ENCODE results near the gene SP100. TPM values are rescaled to one million over a fixed set of nuclear protein-coding genes. Genes with fewer than 3 reads are reported as not detected.

The SP100 gene
- 71.1 TPM for polyA plus RNA-seq (2013, experiment 1 of 2)
- 72.9 TPM for polyA plus RNA-seq (2013, experiment 2 of 2)

GRCh38 chr2:230416061-230416721 lies at the start of gene SP100:
TSS of gene SP100 (plus strand) at chr2:230416201. CDS start at chr2:230416297, 96 bp downstream.
- Histone ChIP-seq H2BK120ac (ENCODE audit: low read depth, low read length) (peak within 1 kb of the TSS; percentile 96), H3K36me3 (ENCODE audit: control insufficient read depth in 1 of 2, insufficient read depth in 2 of 2, low read depth in 1 of 2, low read length in 2 of 2) (peaks cover 0 to 17% of the 10 kb centered on the region in 2 experiments), H4K8ac (ENCODE audit: low read length) (peak within 1 kb of the TSS; percentile 93), H2BK15ac (ENCODE audit: low read depth, poor library complexity, severe bottlenecking) (no peak within 1 kb of the TSS), H3K4me3 (ENCODE audit: insufficient read depth in 1 of 2, low read depth in 1 of 2, low read length in 2 of 2) (peak within 1 kb of the TSS; percentile 52 to 91), H2AK5ac (ENCODE audit: low read length, severe bottlenecking) (peak within 1 kb of the TSS; percentile 83), H3K9me3 (ENCODE audit: control insufficient read depth, low read length) (no peaks in the 10 kb centered on the region), H3K18ac (ENCODE audit: low read depth in 1 of 2, low read length in 2 of 2) (peak within 1 kb of the TSS; percentile 84 to 92), H3K4me1 (ENCODE audit: control insufficient read depth, insufficient read depth, low read depth, low read length) (peaks cover 16% of the 10 kb centered on the region), H4K91ac (ENCODE audit: low read length) (peak within 1 kb of the TSS; percentile 98), H3K23ac (ENCODE audit: low read length in 2 of 2) (peak within 1 kb of the TSS in 1 of 2 experiments; percentile 34), H3K79me1 (replicated peaks; ENCODE audit: low read length, poor library complexity, severe bottlenecking) (peaks cover 3% of the 10 kb centered on the region), H2AFZ (ENCODE audit: low read depth, low read length) (peak within 1 kb of the TSS; percentile 36), H3K4ac (ENCODE audit: low read depth in 1 of 2, low read length in 2 of 2) (peak within 1 kb of the TSS; percentile 7 to 87), H3K27ac (ENCODE audit: low read length, poor library complexity, severe bottlenecking) (peak within 1 kb of the TSS; percentile 85), H3K27me3 (ENCODE audit: control insufficient read depth in 1 of 2, insufficient read depth in 1 of 2, low read length in 2 of 2) (no peaks in the 10 kb centered on the region), H3K9ac (ENCODE audit: low read length) (peak within 1 kb of the TSS; percentile 98), H3K14ac (ENCODE audit: low read length in 2 of 2) (no peak within 1 kb of the TSS), H2BK12ac (ENCODE audit: low read length in 2 of 2) (peak within 1 kb of the TSS; percentile 18 to 25), H3K4me2 (ENCODE audit: low read length, poor library complexity, severe bottlenecking) (peak within 1 kb of the TSS; percentile 91), H2BK5ac (ENCODE audit: low read depth, low read length, poor library complexity, severe bottlenecking) (peak within 1 kb of the TSS; percentile 24)
- 9% methylated on average over 9 of the region's 12 CpGs for WGBS
- peak; percentile 92 for DNase-seq

DNA sequence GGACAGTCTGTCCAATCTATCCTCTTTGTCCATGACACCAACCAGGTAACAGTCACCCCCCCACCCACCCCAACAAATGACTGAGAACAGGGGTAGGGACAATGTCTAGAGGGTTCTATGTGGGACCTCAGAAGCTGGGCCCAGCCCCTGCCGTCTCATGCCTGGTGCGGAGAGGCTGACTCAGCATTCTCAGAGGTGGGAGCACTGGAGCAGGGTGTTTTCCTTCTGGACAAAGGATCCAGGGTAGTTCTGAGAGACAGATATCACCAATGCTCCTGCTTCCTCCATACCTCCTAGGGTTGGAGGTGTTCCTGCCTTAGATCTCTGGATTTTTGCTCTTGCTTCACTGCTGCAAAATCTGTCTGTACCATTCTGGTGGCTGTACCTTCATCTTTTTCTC lies 33.9 kb upstream of the SP100 start:
- peaks cover 14 to 52% of the 10 kb centered on the region in 2 experiments for H3K36me3 ChIP-seq (ENCODE audit: control insufficient read depth in 1 of 2, insufficient read depth in 2 of 2, low read depth in 1 of 2, low read length in 2 of 2)
- H3K9ac ChIP-seq (ENCODE audit: low read length): no peak overlapping the region
- H3K14ac ChIP-seq (ENCODE audit: low read length in 2 of 2): no peak overlapping the region
- no peak overlapping the region for H2AK5ac ChIP-seq (ENCODE audit: low read length, severe bottlenecking)
- H3K4me2 ChIP-seq (ENCODE audit: low read length, poor library complexity, severe bottlenecking): no peak overlapping the region
- H2AFZ ChIP-seq (ENCODE audit: low read depth, low read length): no peak overlapping the region
- no peak overlapping the region for H3K4ac ChIP-seq (ENCODE audit: low read depth in 1 of 2, low read length in 2 of 2)
- no peaks in the 10 kb centered on the region for H3K9me3 ChIP-seq (ENCODE audit: control insufficient read depth, low read length)
- no peak overlapping the region for H4K8ac ChIP-seq (ENCODE audit: low read length)
- H3K4me3 ChIP-seq (ENCODE audit: insufficient read depth in 1 of 2, low read depth in 1 of 2, low read length in 2 of 2): no peak overlapping the region
- no peak overlapping the region for H2BK5ac ChIP-seq (ENCODE audit: low read depth, low read length, poor library complexity, severe bottlenecking)
- H2BK120ac ChIP-seq (ENCODE audit: low read depth, low read length): no peak overlapping the region
- H3K27ac ChIP-seq (ENCODE audit: low read length, poor library complexity, severe bottlenecking): no peak overlapping the region
- no peak overlapping the region for H4K91ac ChIP-seq (ENCODE audit: low read length)
- H3K18ac ChIP-seq (ENCODE audit: low read depth in 1 of 2, low read length in 2 of 2): no peak overlapping the region
- no peak overlapping the region for H2BK15ac ChIP-seq (ENCODE audit: low read depth, poor library complexity, severe bottlenecking)
- H3K27me3 ChIP-seq (ENCODE audit: control insufficient read depth in 1 of 2, insufficient read depth in 1 of 2, low read length in 2 of 2): no peaks in the 10 kb centered on the region
- H3K79me1 ChIP-seq (replicated peaks; ENCODE audit: low read length, poor library complexity, severe bottlenecking): peaks cover 5% of the 10 kb centered on the region
- 100% methylated on average over 2 of the region's 2 CpGs for WGBS
- no peak overlapping the region for H2BK12ac ChIP-seq (ENCODE audit: low read length in 2 of 2)
- DNase-seq: no peak
- H3K4me1 ChIP-seq (ENCODE audit: control insufficient read depth, insufficient read depth, low read depth, low read length): peaks cover 2% of the 10 kb centered on the region
- no peak overlapping the region for H3K23ac ChIP-seq (ENCODE audit: low read length in 2 of 2)

GRCh38 chr2:230383453-230383852 lies 32.5 kb upstream of the SP100 start:
- H3K18ac ChIP-seq (ENCODE audit: low read depth in 1 of 2, low read length in 2 of 2): no peak overlapping the region

DNA sequence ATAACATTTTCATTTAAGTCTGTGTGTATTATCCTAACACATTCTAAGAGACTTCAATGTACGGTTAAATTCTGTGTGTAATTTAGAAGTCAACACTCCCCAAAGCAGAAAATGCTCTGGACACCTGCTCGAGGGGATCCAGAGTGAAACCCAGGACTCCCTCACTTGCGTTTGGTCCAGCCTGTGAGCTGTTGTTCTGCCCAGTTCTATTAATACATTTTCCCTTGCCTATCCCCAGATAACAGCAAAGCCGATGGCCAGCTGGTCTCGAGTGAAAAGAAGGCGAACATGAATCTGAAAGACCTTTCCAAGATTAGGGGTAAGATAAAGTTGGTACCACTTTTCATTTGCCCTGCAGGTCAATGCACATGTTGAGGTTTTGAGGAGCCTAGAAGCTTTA lies 31.0 kb upstream of the SP100 start:
- Histone ChIP-seq H3K4me2 (ENCODE audit: low read length, poor library complexity, severe bottlenecking) (no peak overlapping the region), H4K91ac (ENCODE audit: low read length) (no peak overlapping the region), H2BK15ac (ENCODE audit: low read depth, poor library complexity, severe bottlenecking) (no peak overlapping the region), H3K4me3 (ENCODE audit: insufficient read depth in 1 of 2, low read depth in 1 of 2, low read length in 2 of 2) (no peak overlapping the region), H3K36me3 (ENCODE audit: control insufficient read depth in 1 of 2, insufficient read depth in 2 of 2, low read depth in 1 of 2, low read length in 2 of 2) (peaks cover 19 to 64% of the 10 kb centered on the region in 2 experiments), H3K4ac (ENCODE audit: low read depth in 1 of 2, low read length in 2 of 2) (no peak overlapping the region), H3K9me3 (ENCODE audit: control insufficient read depth, low read length) (no peaks in the 10 kb centered on the region), H3K4me1 (ENCODE audit: control insufficient read depth, insufficient read depth, low read depth, low read length) (peaks cover 2% of the 10 kb centered on the region), H2AFZ (ENCODE audit: low read depth, low read length) (no peak overlapping the region), H2AK5ac (ENCODE audit: low read length, severe bottlenecking) (no peak overlapping the region), H3K79me1 (replicated peaks; ENCODE audit: low read length, poor library complexity, severe bottlenecking) (peaks cover 8% of the 10 kb centered on the region), H3K18ac (ENCODE audit: low read depth in 1 of 2, low read length in 2 of 2) (no peak overlapping the region), H2BK120ac (ENCODE audit: low read depth, low read length) (no peak overlapping the region), H4K8ac (ENCODE audit: low read length) (no peak overlapping the region), H3K14ac (ENCODE audit: low read length in 2 of 2) (no peak overlapping the region), H2BK5ac (ENCODE audit: low read depth, low read length, poor library complexity, severe bottlenecking) (no peak overlapping the region), H3K9ac (ENCODE audit: low read length) (no peak overlapping the region), H3K27me3 (ENCODE audit: control insufficient read depth in 1 of 2, insufficient read depth in 1 of 2, low read length in 2 of 2) (no peaks in the 10 kb centered on the region), H3K27ac (ENCODE audit: low read length, poor library complexity, severe bottlenecking) (no peak overlapping the region), H2BK12ac (ENCODE audit: low read length in 2 of 2) (no peak overlapping the region), H3K23ac (ENCODE audit: low read length in 2 of 2) (no peak overlapping the region)
- DNase-seq: no peak
- 95% methylated on average over 6 of the region's 6 CpGs for WGBS

More at GRCh38 chr2:230383453-230383852, 32.5 kb upstream of the SP100 start:
- 88% methylated on average over 5 of the region's 5 CpGs for WGBS
- H3K4me2 ChIP-seq (ENCODE audit: low read length, poor library complexity, severe bottlenecking): no peak overlapping the region
- no peaks in the 10 kb centered on the region for H3K27me3 ChIP-seq (ENCODE audit: control insufficient read depth in 1 of 2, insufficient read depth in 1 of 2, low read length in 2 of 2)
- H4K91ac ChIP-seq (ENCODE audit: low read length): no peak overlapping the region
- H4K8ac ChIP-seq (ENCODE audit: low read length): no peak overlapping the region
- no peak overlapping the region for H3K23ac ChIP-seq (ENCODE audit: low read length in 2 of 2)
- H2AK5ac ChIP-seq (ENCODE audit: low read length, severe bottlenecking): no peak overlapping the region
- no peak overlapping the region for H2BK15ac ChIP-seq (ENCODE audit: low read depth, poor library complexity, severe bottlenecking)
- no peak overlapping the region for H3K4me3 ChIP-seq (ENCODE audit: insufficient read depth in 1 of 2, low read depth in 1 of 2, low read length in 2 of 2)
- no peak overlapping the region for H3K14ac ChIP-seq (ENCODE audit: low read length in 2 of 2)
- no peak overlapping the region for H3K9ac ChIP-seq (ENCODE audit: low read length)
- no peak for DNase-seq
- H2BK12ac ChIP-seq (ENCODE audit: low read length in 2 of 2): no peak overlapping the region
- no peak overlapping the region for H2AFZ ChIP-seq (ENCODE audit: low read depth, low read length)
- H3K9me3 ChIP-seq (ENCODE audit: control insufficient read depth, low read length): no peaks in the 10 kb centered on the region
- peaks cover 5% of the 10 kb centered on the region for H3K79me1 ChIP-seq (replicated peaks; ENCODE audit: low read length, poor library complexity, severe bottlenecking)
- peaks cover 14 to 54% of the 10 kb centered on the region in 2 experiments for H3K36me3 ChIP-seq (ENCODE audit: control insufficient read depth in 1 of 2, insufficient read depth in 2 of 2, low read depth in 1 of 2, low read length in 2 of 2)
- H2BK5ac ChIP-seq (ENCODE audit: low read depth, low read length, poor library complexity, severe bottlenecking): no peak overlapping the region
- peaks cover 2% of the 10 kb centered on the region for H3K4me1 ChIP-seq (ENCODE audit: control insufficient read depth, insufficient read depth, low read depth, low read length)
- no peak overlapping the region for H2BK120ac ChIP-seq (ENCODE audit: low read depth, low read length)
- no peak overlapping the region for H3K27ac ChIP-seq (ENCODE audit: low read length, poor library complexity, severe bottlenecking)
- no peak overlapping the region for H3K4ac ChIP-seq (ENCODE audit: low read depth in 1 of 2, low read length in 2 of 2)

Data from mesenchymal stem cell (in vitro differentiated cells and primary cell).